CD1c-positive myeloid dendritic cell (primary cell): ENCODE data around the gene RAB11FIP4.

Experiments used
- DNase-seq: peaks from one replicate; pipeline ENCODE4 v3.0.0-alpha.2; 2016; ENCODE audit errors: extremely low spot score

Gene RAB11FIP4

GRCh38 chr17:31523862-31524730, 132.6 kb downstream of the RAB11FIP4 start:
- no peak for DNase-seq

- DNase-seq = peak; percentile 89
These were observed 133.7 kb downstream of the RAB11FIP4 start for GRCh38 chr17:31524926-31525800.

DNA sequence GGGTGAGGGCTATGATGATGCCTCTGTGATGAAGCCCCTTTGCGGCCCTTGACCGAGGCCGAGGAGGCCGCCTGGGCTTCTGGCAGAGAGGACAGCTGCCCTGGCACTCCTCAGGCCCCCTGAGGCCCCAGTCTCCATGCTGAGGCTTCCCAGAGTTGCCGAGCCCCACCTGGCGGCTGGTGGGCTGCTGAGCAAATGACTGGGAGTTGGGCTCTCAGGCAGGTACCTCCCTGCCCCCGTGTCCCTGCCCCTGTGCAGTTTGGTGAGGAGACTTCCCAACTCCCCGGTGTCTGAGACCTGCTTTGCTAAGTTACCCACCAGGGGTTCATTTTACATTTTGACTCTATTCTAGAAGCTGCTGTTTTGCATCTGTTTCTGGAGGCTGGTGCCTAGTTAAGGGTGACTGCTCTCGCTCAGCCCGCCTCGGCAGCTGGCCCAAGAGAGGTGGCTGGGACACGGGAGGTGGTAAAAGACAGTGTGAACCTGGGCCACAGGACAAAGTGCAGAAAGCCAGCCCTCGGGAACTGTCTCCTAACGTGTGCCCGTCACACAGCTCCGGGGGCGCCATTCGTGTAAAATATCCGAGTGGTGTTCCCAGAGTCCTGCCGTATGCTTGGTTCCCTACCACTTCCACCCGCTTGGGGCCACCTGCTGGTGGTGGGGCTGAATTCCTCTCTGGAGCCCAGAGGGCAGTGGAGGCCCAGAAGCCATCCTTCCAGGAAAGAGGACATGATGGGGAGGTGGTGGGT, 134.5 kb downstream of the RAB11FIP4 start:
- DNase-seq = no peak

GRCh38 chr17:31527606-31528005, 136.1 kb downstream of the RAB11FIP4 start:
- DNase-seq = no peak

DNA sequence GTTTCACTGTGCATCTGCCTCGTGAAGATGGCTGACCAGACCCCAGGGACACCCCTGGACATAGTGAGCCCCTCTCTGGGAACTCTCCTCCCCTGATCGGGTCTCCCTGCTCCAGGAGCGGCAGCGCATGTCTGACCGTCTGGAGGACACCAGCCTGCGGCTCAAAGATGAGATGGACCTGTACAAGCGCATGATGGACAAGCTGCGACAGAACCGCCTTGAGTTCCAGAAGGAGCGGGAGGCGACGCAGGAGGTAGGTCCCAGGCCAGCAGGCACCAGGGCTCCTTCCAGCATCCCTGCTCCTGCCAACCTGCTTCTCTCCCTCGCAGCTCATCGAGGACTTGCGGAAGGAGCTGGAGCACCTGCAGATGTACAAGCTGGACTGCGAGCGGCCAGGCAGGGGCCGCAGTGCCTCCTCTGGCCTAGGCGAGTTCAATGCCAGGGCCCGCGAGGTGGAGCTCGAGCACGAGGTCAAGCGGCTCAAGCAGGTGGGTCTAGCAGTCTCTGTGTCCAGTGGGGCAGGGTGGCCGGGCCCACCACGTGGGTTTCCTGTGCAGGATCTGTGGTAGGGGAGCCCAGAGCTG, 136.9 kb downstream of the RAB11FIP4 start:
- DNase-seq = no peak

DNA sequence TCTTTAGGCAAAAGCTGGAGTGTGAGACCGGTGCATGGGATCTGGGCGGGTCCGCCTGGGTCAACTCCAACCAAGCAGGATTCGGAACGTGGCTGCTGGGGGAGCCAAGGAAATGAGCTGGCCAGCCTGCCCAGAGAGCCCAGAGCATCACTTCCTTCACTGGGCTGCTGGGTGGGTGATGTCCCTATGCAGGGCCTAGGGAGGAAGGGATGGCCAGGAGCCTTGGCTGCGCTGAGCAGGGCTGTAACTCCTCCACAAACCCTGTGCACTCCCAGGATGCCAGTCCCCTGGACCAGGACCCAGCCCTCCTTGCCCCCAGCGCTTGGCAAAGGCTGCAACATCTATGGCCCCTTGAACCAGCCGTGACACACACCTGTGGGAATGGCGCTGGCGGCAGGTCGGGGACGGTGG, 138.4 kb downstream of the RAB11FIP4 start:
- no peak for DNase-seq

DNA sequence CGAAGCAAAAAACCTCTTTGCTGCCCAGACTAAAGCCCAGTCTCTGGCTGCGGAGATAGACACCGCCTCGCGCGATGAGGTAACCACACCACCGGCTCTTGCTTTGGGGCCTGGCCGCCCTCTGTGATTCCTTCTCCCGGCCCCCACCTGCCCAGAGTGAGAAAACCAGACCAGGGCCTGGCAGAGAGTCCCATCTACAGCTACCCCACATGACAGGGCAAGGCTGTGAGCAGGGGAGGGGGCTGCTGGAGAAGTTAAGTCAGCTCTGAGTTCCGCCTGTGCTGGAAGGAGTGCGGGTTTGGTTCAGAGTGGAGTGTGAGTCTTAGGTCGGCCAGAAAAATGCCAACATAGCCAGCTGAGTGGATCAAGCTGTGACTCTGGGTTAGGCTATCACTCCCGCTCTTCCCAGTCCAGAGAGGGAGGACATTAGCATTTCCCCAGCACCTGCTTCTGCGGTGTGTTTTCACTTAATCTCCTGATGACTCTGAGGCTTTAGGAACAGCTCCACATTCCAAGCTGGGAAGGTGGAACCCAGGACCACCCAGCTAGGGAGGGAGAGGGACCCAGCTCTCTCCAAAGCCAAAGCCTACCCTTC, 139.0 kb downstream of the RAB11FIP4 start:
- no peak for DNase-seq

- DNase-seq = no peak
These were observed 140.0 kb downstream of the RAB11FIP4 start for GRCh38 chr17:31531336-31531980.

DNA sequence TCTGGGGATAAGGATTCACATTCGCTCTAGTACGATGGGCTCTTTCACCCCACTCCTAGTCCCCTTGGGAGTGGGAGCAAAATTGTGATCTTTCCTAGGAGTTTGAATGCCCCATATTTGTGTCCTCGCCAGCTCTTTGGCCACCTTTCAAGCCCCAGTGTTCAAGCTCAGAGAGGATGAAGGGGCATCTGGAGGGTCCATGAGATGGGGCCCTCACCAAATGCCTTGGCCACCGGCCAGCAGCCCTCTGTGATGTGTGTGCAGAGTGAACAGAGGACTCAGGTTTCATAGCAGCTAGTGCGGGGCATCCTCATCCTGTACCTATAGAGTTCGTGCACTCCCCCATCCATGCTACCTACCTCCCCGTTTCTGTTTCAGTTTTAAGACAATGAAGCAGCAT, 140.6 kb downstream of the RAB11FIP4 start:
- DNase-seq = no peak

DNA sequence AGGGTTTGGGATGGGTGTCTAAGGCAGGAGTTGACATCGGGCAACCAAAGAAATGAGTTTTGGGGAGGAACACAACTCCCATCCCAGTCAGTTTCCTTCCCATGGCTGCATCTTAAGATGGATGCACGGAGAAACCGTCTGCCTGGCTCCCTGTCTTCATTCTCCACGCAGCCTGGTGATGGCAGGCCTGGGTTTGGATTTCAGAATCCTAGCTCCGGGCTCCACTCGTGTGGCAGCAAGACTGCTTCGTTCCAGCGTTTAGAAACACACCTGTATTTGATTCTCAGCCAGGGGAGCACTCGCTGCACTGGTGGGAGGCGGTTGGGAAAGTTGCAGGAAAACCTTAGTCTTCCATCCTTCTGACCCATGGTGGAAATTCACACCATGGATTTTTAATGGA, 141.1 kb downstream of the RAB11FIP4 start:
- no peak for DNase-seq

DNA sequence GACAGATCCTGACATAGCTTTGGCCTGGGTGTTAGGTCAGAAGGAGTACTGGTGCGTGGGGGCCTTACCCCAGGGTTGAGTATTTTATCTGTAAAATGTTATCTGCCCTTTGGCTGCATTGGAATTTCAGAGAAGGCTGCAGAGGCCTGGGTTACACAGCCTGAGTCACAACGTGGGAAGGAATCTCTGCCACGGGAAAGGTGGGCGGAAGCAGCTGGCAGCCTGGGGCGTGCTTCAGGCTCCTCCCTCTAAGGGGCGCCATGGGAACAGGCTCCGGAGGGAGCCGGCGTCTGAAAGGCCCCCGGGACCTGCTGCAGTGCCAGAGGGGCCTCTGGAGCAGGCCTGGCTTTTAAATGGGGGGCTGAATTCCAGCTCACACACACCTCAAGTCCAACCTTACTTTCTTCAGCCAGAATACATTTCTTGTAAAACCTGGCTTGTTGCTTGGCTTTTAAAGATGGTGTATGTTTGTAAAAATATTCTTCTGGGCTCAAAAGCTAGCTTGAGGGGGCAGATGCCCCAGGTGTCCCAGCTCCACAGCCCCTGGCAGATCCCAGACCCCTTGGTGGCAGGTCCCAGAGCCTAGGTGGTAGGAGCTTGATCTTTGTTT, 142.2 kb downstream of the RAB11FIP4 start:
- peak; percentile 71 for DNase-seq

GRCh38 chr17:31534223-31534888, 142.9 kb downstream of the RAB11FIP4 start:
- no peak for DNase-seq

DNA sequence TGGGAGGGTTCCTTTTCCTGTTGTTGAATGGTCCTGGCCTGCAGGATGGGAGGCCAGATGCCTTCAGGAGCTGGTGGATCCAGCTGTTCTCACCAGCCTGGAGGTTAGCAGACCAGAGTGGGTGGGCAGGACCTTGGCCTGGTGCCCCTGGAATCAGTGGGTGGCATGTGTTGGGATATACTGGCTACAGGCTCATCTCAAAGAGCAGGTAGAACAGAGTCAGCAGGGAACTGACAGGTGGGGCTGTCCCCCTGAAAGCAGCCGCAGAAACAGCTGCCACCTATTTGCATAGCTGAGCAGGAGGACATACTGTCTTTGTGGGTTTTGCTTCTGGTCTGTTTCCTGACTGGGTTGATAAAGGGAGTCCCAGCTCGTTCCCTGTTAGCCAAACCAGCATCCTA, 144.1 kb downstream of the RAB11FIP4 start:
- DNase-seq = no peak

- no peak for DNase-seq
These were observed 145.0 kb downstream of the RAB11FIP4 start for GRCh38 chr17:31536451-31536850.

DNA sequence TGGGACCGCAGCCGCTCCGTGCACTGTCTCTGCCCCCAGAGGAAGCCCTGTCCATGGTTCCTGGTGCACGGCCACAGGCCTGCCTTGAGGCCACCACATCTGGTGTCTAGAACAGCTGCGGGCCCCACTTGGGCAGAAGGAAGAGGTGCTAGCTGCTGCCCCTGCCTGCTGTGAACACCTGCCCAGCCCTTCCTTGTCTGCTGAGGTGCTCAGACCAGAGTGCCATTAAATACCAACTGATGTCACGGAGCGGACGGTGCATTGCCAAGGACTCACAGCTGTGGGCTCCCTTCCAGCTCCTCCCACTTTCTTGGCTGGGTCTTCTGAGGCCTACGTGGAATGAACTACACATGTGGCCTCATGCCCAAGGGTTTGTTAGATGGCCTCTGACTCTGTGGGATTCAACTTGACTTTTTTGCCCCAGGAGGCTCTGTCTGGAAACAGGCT, 146.1 kb downstream of the RAB11FIP4 start:
- DNase-seq = no peak

- DNase-seq = no peak
These were observed 146.7 kb downstream of the RAB11FIP4 start for GRCh38 chr17:31538080-31538762.

- no peak for DNase-seq
These were observed 149.3 kb downstream of the RAB11FIP4 start for GRCh38 chr17:31540602-31541307.

- DNase-seq = no peak
These were observed 150.1 kb downstream of the RAB11FIP4 start for GRCh38 chr17:31541559-31541958.
